Epidermal melanocyte (primary cell): ENCODE measurements around the gene NUP107.

Experiments used
- DNase-seq: peaks from one replicate; pipeline ENCODE4 v3.0.0; 2011; ENCODE audit warnings: low spot score; ENCODE audit not compliant: insufficient read length

Gene NUP107

GRCh38 chr12:68739891-68740290 is 53.1 kb downstream of the NUP107 start:
- no peak for DNase-seq

GRCh38 chr12:68743356-68743755 is 56.6 kb downstream of the NUP107 start:
- DNase-seq: no peak

GRCh38 chr12:68745376-68745903 is 58.7 kb downstream of the NUP107 start:
- DNase-seq: no peak

- DNase-seq: peak; percentile 86
These were observed 59.3 kb downstream of the NUP107 start, which contains the start of gene SLC35E3 for GRCh38 chr12:68745904-68746571. Gene SLC35E3, plus strand, starts transcription at chr12:68746176. Its CDS starts 202 bp downstream, at chr12:68746378.

- peak; percentile 19 for DNase-seq
These were observed 59.9 kb downstream of the NUP107 start for GRCh38 chr12:68746572-68747180.

- DNase-seq: no peak
These were observed 62.7 kb downstream of the NUP107 start for GRCh38 chr12:68749443-68749842.

- DNase-seq: no peak
These were observed 63.1 kb downstream of the NUP107 start for GRCh38 chr12:68749861-68750260.

GRCh38 chr12:68750506-68750905 is 63.7 kb downstream of the NUP107 start:
- DNase-seq: no peak

- DNase-seq: no peak
These were observed 68.9 kb downstream of the NUP107 start for GRCh38 chr12:68755536-68756243.

GRCh38 chr12:68759852-68760251 is 73.1 kb downstream of the NUP107 start:
- no peak for DNase-seq

- no peak for DNase-seq
These were observed 74.1 kb downstream of the NUP107 start for GRCh38 chr12:68760806-68761441.

GRCh38 chr12:68761442-68761812 is 74.6 kb downstream of the NUP107 start:
- no peak for DNase-seq

- DNase-seq: no peak
These were observed 75.3 kb downstream of the NUP107 start for GRCh38 chr12:68761901-68762630.

GRCh38 chr12:68762691-68763090 is 75.9 kb downstream of the NUP107 start:
- DNase-seq: no peak

- DNase-seq: no peak
These were observed 78.9 kb downstream of the NUP107 start for GRCh38 chr12:68765696-68766095.

GRCh38 chr12:68766646-68767045 is 79.9 kb downstream of the NUP107 start:
- no peak for DNase-seq

GRCh38 chr12:68767191-68767590 is 80.4 kb downstream of the NUP107 start:
- no peak for DNase-seq

- DNase-seq: no peak
These were observed 81.7 kb downstream of the NUP107 start for GRCh38 chr12:68768431-68768939.

- no peak for DNase-seq
These were observed 83.2 kb downstream of the NUP107 start for GRCh38 chr12:68769941-68770340.

GRCh38 chr12:68771223-68771925 is 84.6 kb downstream of the NUP107 start:
- no peak for DNase-seq
